Measurements from ENCODE around the gene ADCY2.

The ADCY2 gene

GRCh38 chr5:7361593-7361992, 34.3 kb upstream of the ADCY2 start:
- Histone ChIP-seq H3K27ac (ENCODE audit: extremely low read depth, low read depth, low read length) (no peak overlapping the region), H3K36me3 (ENCODE audit: control insufficient read depth in 2 of 2, insufficient read depth in 1 of 2, low read length in 2 of 2) (no peaks in the 10 kb centered on the region), H3K9me3 (ENCODE audit: control insufficient read depth, insufficient read depth, low read depth, low read length) (no peaks in the 10 kb centered on the region), H3K4me3 (ENCODE audit: low read depth, low read length) (no peak overlapping the region), H3K4me1 (ENCODE audit: control insufficient read depth, insufficient read depth, low read length) (no peaks in the 10 kb centered on the region)
- ChIA-PET POLR2A (no interaction called here), CTCF (interaction anchor here (0.6 kb wide), 1 partner anchor 372 kb away, joined by 4 read pairs; no protein-coding TSS in a partner anchor)
- TF ChIP-seq MEIS1 (CRISPR knock-in tag; IDR thresholded peaks at IDR 0.05; ENCODE audit: borderline replicate concordance): no peak

GRCh38 chr5:7363067-7363677, 32.8 kb upstream of the ADCY2 start:
- Histone ChIP-seq H3K9me3 (ENCODE audit: control insufficient read depth, insufficient read depth, low read depth, low read length) (no peaks in the 10 kb centered on the region), H3K4me1 (ENCODE audit: control insufficient read depth, insufficient read depth, low read length) (no peaks in the 10 kb centered on the region), H3K27ac (ENCODE audit: extremely low read depth, low read depth, low read length) (no peak overlapping the region), H3K36me3 (ENCODE audit: control insufficient read depth in 2 of 2, insufficient read depth in 1 of 2, low read length in 2 of 2) (no peaks in the 10 kb centered on the region), H3K4me3 (ENCODE audit: low read depth, low read length) (no peak overlapping the region)
- POLR2A ChIA-PET: no interaction called here
- no peak for TF ChIP-seq OVOL3 (tag by site-specific recombination; IDR thresholded peaks at IDR 0.05)
- CTCF ChIA-PET: interaction anchor here (0.7 kb wide), 1 partner anchor 107 kb away, joined by 4 read pairs; no protein-coding TSS in a partner anchor

GRCh38 chr5:7364226-7364875, 31.6 kb upstream of the ADCY2 start:
- H3K4me1 ChIP-seq (ENCODE audit: control insufficient read depth, insufficient read depth, low read length): no peaks in the 10 kb centered on the region
- H3K27ac ChIP-seq (ENCODE audit: extremely low read depth, low read depth, low read length): no peak overlapping the region
- no peak overlapping the region for H3K4me3 ChIP-seq (ENCODE audit: low read depth, low read length)
- H3K9me3 ChIP-seq (ENCODE audit: control insufficient read depth, insufficient read depth, low read depth, low read length): no peaks in the 10 kb centered on the region
- H3K36me3 ChIP-seq (ENCODE audit: control insufficient read depth in 2 of 2, insufficient read depth in 1 of 2, low read length in 2 of 2): no peaks in the 10 kb centered on the region
- CTCF ChIA-PET: no interaction called here
- POLR2A ChIA-PET: no interaction called here
- no peak for TF ChIP-seq ZFHX2 (tag by site-specific recombination; conservative IDR thresholded peaks at IDR 0.05)
- no peak for TF ChIP-seq EGR2 (tag by site-specific recombination; IDR thresholded peaks at IDR 0.05; ENCODE audit: low read depth)
- TF ChIP-seq OVOL3 (tag by site-specific recombination; IDR thresholded peaks at IDR 0.05): no peak
- no peak for TF ChIP-seq ZNF549 (tag by site-specific recombination; IDR thresholded peaks at IDR 0.05)

GRCh38 chr5:7367780-7368179, 28.2 kb upstream of the ADCY2 start:
- TF ChIP-seq, protein P1, sequence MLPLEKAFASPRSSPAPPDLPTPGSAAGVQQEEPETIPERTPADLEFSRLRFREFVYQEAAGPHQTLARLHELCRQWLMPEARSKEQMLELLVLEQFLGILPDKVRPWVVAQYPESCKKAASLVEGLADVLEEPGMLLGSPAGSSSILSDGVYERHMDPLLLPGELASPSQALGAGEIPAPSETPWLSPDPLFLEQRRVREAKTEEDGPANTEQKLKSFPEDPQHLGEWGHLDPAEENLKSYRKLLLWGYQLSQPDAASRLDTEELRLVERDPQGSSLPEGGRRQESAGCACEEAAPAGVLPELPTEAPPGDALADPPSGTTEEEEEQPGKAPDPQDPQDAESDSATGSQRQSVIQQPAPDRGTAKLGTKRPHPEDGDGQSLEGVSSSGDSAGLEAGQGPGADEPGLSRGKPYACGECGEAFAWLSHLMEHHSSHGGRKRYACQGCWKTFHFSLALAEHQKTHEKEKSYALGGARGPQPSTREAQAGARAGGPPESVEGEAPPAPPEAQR (tag by site-specific recombination; IDR thresholded peaks at IDR 0.05): no peak
- TF ChIP-seq, protein P2, sequence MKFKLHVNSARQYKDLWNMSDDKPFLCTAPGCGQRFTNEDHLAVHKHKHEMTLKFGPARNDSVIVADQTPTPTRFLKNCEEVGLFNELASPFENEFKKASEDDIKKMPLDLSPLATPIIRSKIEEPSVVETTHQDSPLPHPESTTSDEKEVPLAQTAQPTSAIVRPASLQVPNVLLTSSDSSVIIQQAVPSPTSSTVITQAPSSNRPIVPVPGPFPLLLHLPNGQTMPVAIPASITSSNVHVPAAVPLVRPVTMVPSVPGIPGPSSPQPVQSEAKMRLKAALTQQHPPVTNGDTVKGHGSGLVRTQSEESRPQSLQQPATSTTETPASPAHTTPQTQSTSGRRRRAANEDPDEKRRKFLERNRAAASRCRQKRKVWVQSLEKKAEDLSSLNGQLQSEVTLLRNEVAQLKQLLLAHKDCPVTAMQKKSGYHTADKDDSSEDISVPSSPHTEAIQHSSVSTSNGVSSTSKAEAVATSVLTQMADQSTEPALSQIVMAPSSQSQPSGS (tag by site-specific recombination; IDR thresholded peaks at IDR 0.05; ENCODE audit: low read depth): peak; percentile 76
- ChIA-PET POLR2A (no interaction called here), CTCF (interaction anchor here (0.7 to 1.4 kb wide), 2 partner anchors 24 to 543 kb away, joined by 3 to 5 read pairs; no protein-coding TSS in a partner anchor)
- Histone ChIP-seq H3K9me3 (ENCODE audit: control insufficient read depth, insufficient read depth, low read depth, low read length) (no peaks in the 10 kb centered on the region), H3K4me3 (ENCODE audit: low read depth, low read length) (no peak overlapping the region), H3K27ac (ENCODE audit: extremely low read depth, low read depth, low read length) (no peak overlapping the region), H3K4me1 (ENCODE audit: control insufficient read depth, insufficient read depth, low read length) (no peaks in the 10 kb centered on the region), H3K36me3 (ENCODE audit: control insufficient read depth in 2 of 2, insufficient read depth in 1 of 2, low read length in 2 of 2) (no peaks in the 10 kb centered on the region)

DNA sequence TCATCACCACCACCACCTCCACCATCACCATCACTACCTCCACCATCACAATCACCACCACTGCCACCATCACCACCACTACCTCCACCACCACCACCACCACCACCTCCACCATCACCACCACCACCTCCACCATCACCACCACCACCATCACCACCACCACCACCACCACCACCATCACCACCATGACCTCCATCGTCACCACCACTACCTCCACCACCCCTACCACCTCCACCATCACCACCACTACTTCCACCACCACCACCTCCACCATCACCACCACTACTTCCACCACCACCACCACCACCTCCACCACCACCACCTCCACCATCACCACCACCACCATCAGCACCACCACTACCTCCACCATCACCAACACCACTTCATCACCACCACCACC, 23.5 kb upstream of the ADCY2 start:
- Histone ChIP-seq H3K9me3 (ENCODE audit: control insufficient read depth, insufficient read depth, low read depth, low read length) (no peaks in the 10 kb centered on the region), H3K27ac (ENCODE audit: extremely low read depth, low read depth, low read length) (no peak overlapping the region), H3K36me3 (ENCODE audit: control insufficient read depth in 2 of 2, insufficient read depth in 1 of 2, low read length in 2 of 2) (no peaks in the 10 kb centered on the region), H3K4me1 (ENCODE audit: control insufficient read depth, insufficient read depth, low read length) (no peaks in the 10 kb centered on the region), H3K4me3 (ENCODE audit: low read depth, low read length) (no peak overlapping the region)
- no peak for TF ChIP-seq GLI4 (tag by site-specific recombination; IDR thresholded peaks at IDR 0.05)
- TF ChIP-seq ELK4 (IDR thresholded peaks at IDR 0.05; ENCODE audit: borderline replicate concordance, low read depth, low read length): no peak
- no peak for TF ChIP-seq SALL2 (tag by site-specific recombination; IDR thresholded peaks at IDR 0.05; ENCODE audit: borderline replicate concordance)
- no peak for TF ChIP-seq HOXC10 (CRISPR knock-in tag; IDR thresholded peaks at IDR 0.05)
- ChIA-PET POLR2A (no interaction called here), CTCF (no interaction called here)

Data from HEK293 (cell line).